NCI-H748 treated with DMSO at 0.1 percent for 48 hours (cell line): ENCODE measurements around the gene CYSRT1.

Experiments used
- DNase-seq: peaks from one replicate; lab custom pipeline; 2025; lab: John Stamatoyannopoulos, UW

The CYSRT1 gene

GRCh38 chr9:137212520-137212919 lies 12.5 kb upstream of the CYSRT1 start:
- DNase-seq: no peak

- no peak for DNase-seq
These were observed 11.6 kb upstream of the CYSRT1 start for GRCh38 chr9:137213160-137214060.

- no peak for DNase-seq
These were observed 10.4 kb upstream of the CYSRT1 start for GRCh38 chr9:137214620-137215019.

- DNase-seq: no peak
These were observed 9.6 kb upstream of the CYSRT1 start for GRCh38 chr9:137215196-137215986.

- no peak for DNase-seq
These were observed 8.6 kb upstream of the CYSRT1 start for GRCh38 chr9:137216188-137216965.

GRCh38 chr9:137217276-137218211 lies 7.4 kb upstream of the CYSRT1 start:
- no peak for DNase-seq

GRCh38 chr9:137218212-137218753 lies 6.7 kb upstream of the CYSRT1 start:
- no peak for DNase-seq

GRCh38 chr9:137218754-137219271 lies 6.2 kb upstream of the CYSRT1 start:
- no peak for DNase-seq

GRCh38 chr9:137219757-137220316 lies 5.1 kb upstream of the CYSRT1 start:
- no peak for DNase-seq

GRCh38 chr9:137220317-137221094 lies 4.5 kb upstream of the CYSRT1 start:
- no peak for DNase-seq

GRCh38 chr9:137221095-137221505 lies 3.9 kb upstream of the CYSRT1 start:
- no peak for DNase-seq

- no peak for DNase-seq
These were observed 3.4 kb upstream of the CYSRT1 start for GRCh38 chr9:137221506-137222111.

- no peak for DNase-seq
These were observed 2.5 kb upstream of the CYSRT1 start, which contains the start of gene RNF208 for GRCh38 chr9:137222190-137223077. Gene RNF208, minus strand, starts transcription at chr9:137222240. Its CDS starts 1,028 bp downstream, at chr9:137221212.

- DNase-seq: peak; percentile 77
These were observed 1.6 kb upstream of the CYSRT1 start for GRCh38 chr9:137223078-137223970.

GRCh38 chr9:137225699-137226331 lies 841 bp downstream of the CYSRT1 start:
- no peak for DNase-seq

GRCh38 chr9:137226338-137227053 lies 1.5 kb downstream of the CYSRT1 start:
- no peak for DNase-seq
